Endodermal cell (in vitro differentiated cells): ENCODE results near the gene USP4. TPM values are rescaled to one million over a fixed set of nuclear protein-coding genes. Genes with fewer than 3 reads are reported as not detected.

Experiments
- DNase-seq: peaks from one replicate; pipeline ENCODE4 v3.0.0-alpha.2; 2017
- H3K27ac ChIP-seq: 2 replicates; pipeline ENCODE4 v1.5.1; 2013; ENCODE audit warnings: mild to moderate bottlenecking, low read depth, low read length, moderate library complexity
- H3K27me3 ChIP-seq: 2 replicates; pipeline ENCODE4 v1.6.1; 2013; ENCODE audit warnings: mild to moderate bottlenecking, low read length, moderate library complexity; ENCODE audit not compliant: insufficient read depth, control insufficient read depth, poor library complexity, severe bottlenecking
- H3K36me3 ChIP-seq: 2 replicates; pipeline ENCODE4 v1.7.0; 2013; ENCODE audit warnings: mild to moderate bottlenecking, low read length, moderate library complexity; ENCODE audit not compliant: control insufficient read depth, insufficient read depth
- H3K4me1 ChIP-seq: one replicate; pipeline ENCODE4 v1.7.0; 2013; ENCODE audit warnings: low read length; ENCODE audit not compliant: control insufficient read depth, insufficient read depth
- H3K4me3 ChIP-seq: 2 replicates; pipeline ENCODE4 v1.5.1; 2013; ENCODE audit warnings: mild to moderate bottlenecking, low read length, moderate library complexity
- H3K9ac ChIP-seq: 2 replicates; pipeline ENCODE4 v1.6.1; 2013; ENCODE audit warnings: mild to moderate bottlenecking, low read length, moderate library complexity; ENCODE audit not compliant: poor library complexity, severe bottlenecking; ENCODE audit errors: extremely low read depth
- H3K9me3 ChIP-seq: 2 replicates; pipeline ENCODE4 v1.6.1; 2013; ENCODE audit warnings: mild to moderate bottlenecking, low read length, moderate library complexity; ENCODE audit not compliant: control insufficient read depth
- H3K27ac Mint-ChIP-seq: 2 replicates; pipeline ENCODE4 v1.8.0; 2020; ENCODE audit warnings: mixed read lengths
- H3K27me3 Mint-ChIP-seq: 2 replicates; pipeline ENCODE4 v1.8.0; 2021; ENCODE audit warnings: mild to moderate bottlenecking, mixed read lengths; ENCODE audit not compliant: insufficient read depth
- H3K36me3 Mint-ChIP-seq: 2 replicates; pipeline ENCODE4 v1.8.0; 2020; ENCODE audit warnings: low read depth, mixed read lengths
- H3K4me1 Mint-ChIP-seq: 2 replicates; pipeline ENCODE4 v1.8.0; 2020; ENCODE audit warnings: mixed read lengths
- H3K4me3 Mint-ChIP-seq: 2 replicates; pipeline ENCODE4 v1.8.0; 2020; ENCODE audit warnings: mild to moderate bottlenecking, moderate library complexity, mixed read lengths
- H3K9me3 Mint-ChIP-seq: 2 replicates; pipeline ENCODE4 v1.8.0; 2020; ENCODE audit warnings: mild to moderate bottlenecking, mixed read lengths
- WGBS, 2 experiments: methylation state at CpG; one replicate each; pipeline versions ENCODE4 v1.1.5 to v1.1.7; 2013; ENCODE audit warnings: missing lambda C conversion rate in 2 of 2, mixed read lengths in 1 of 2; ENCODE audit not compliant: insufficient coverage in 1 of 2, insufficient read length in 1 of 2; 5-methylcytosine and 5-hydroxymethylcytosine counted together
- total RNA-seq, 2 donors: library from RNA; stranded (reverse); fragmentation: NEBNext Ultra II Directional in 1 of 2; extraction: Animal tissue kit (Norgen Biotek cat#: 25700) in 1 of 2; gene quantifications; 2 replicates in 1 of 2; 3 replicates in 1 of 2; pipeline ENCODE4 v1.2.1, GENCODE V29; 2021
- TF ChIP-seq, protein P1 (sequence below): fragments of 200-600 bp; sonication (generic); conservative IDR thresholded peaks from 2 replicates; pipeline ENCODE4 v1.5.0; 2021; ENCODE audit warnings: antibody characterized with exemption, mild to moderate bottlenecking

USP4 gene
- total RNA-seq, 2 donors from 2014 or later = 48.3 to 48.9 TPM

- TF ChIP-seq, protein P1, sequence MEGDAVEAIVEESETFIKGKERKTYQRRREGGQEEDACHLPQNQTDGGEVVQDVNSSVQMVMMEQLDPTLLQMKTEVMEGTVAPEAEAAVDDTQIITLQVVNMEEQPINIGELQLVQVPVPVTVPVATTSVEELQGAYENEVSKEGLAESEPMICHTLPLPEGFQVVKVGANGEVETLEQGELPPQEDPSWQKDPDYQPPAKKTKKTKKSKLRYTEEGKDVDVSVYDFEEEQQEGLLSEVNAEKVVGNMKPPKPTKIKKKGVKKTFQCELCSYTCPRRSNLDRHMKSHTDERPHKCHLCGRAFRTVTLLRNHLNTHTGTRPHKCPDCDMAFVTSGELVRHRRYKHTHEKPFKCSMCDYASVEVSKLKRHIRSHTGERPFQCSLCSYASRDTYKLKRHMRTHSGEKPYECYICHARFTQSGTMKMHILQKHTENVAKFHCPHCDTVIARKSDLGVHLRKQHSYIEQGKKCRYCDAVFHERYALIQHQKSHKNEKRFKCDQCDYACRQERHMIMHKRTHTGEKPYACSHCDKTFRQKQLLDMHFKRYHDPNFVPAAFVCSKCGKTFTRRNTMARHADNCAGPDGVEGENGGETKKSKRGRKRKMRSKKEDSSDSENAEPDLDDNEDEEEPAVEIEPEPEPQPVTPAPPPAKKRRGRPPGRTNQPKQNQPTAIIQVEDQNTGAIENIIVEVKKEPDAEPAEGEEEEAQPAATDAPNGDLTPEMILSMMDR = no peak
- H3K4me1 ChIP-seq = no peaks in the 10 kb centered on the region
- no peak overlapping the region for H3K9ac ChIP-seq
- no peak overlapping the region for H3K27ac Mint-ChIP-seq
- H3K36me3 ChIP-seq = peaks cover 62% of the 10 kb centered on the region
- DNase-seq = no peak
- H3K4me3 Mint-ChIP-seq = no peak overlapping the region
- H3K27me3 Mint-ChIP-seq = no peaks in the 10 kb centered on the region
- H3K4me1 Mint-ChIP-seq = no peaks in the 10 kb centered on the region
- no peak overlapping the region for H3K4me3 ChIP-seq
- peaks cover 71% of the 10 kb centered on the region for H3K36me3 Mint-ChIP-seq
- no peaks in the 10 kb centered on the region for H3K27me3 ChIP-seq
- no peaks in the 10 kb centered on the region for H3K9me3 ChIP-seq
- no peak overlapping the region for H3K27ac ChIP-seq
- no peaks in the 10 kb centered on the region for H3K9me3 Mint-ChIP-seq
- WGBS, 2 experiments = 98% methylated on average over 2 of the region's 3 CpGs; no CpG with 5 or more reads in 1 of the 2 experiments
Observed at GRCh38 chr3:49300595-49300994, 39.3 kb downstream of the USP4 start.

DNA sequence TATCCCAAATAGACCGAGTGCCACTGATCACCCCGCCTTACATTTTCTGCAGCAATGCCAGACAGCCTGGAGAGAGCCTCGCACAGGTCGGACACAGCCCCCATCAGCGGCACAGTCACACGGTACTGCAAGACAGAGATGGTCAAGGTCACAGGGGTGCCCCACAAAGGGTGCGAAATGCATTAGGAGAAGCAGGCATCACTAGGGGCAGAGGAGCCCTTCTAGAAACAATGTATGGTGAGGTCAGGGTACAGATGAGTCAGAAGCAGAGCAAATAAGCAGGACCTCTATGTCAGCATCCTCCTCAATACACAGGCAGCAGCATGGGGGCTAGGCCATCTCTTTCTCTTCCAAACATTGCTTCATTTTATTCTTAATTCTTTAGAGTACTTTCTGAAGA lies 41.3 kb downstream of the USP4 start:
- DNase-seq = no peak
- H3K4me1 ChIP-seq = no peaks in the 10 kb centered on the region
- Mint-ChIP-seq H3K36me3 (peaks cover 76% of the 10 kb centered on the region), H3K9me3 (no peaks in the 10 kb centered on the region), H3K4me1 (no peaks in the 10 kb centered on the region), H3K27ac (no peak overlapping the region), H3K4me3 (no peak overlapping the region), H3K27me3 (no peaks in the 10 kb centered on the region)
- WGBS, 2 experiments = 96 to 97% methylated on average over 5 to 7 of the region's 7 CpGs
- H3K27ac ChIP-seq = no peak overlapping the region
- no peak overlapping the region for H3K4me3 ChIP-seq
- H3K27me3 ChIP-seq = no peaks in the 10 kb centered on the region
- peaks cover 75% of the 10 kb centered on the region for H3K36me3 ChIP-seq
- H3K9me3 ChIP-seq = no peaks in the 10 kb centered on the region
- TF ChIP-seq, protein P1 = no peak
- no peak overlapping the region for H3K9ac ChIP-seq

GRCh38 chr3:49296781-49297411 lies 43.0 kb downstream of the USP4 start:
- Histone ChIP-seq H3K4me3 (no peak overlapping the region), H3K27me3 (no peaks in the 10 kb centered on the region), H3K36me3 (peaks cover 78% of the 10 kb centered on the region), H3K4me1 (no peaks in the 10 kb centered on the region), H3K9ac (no peak overlapping the region), H3K9me3 (no peaks in the 10 kb centered on the region), H3K27ac (no peak overlapping the region)
- Mint-ChIP-seq H3K9me3 (no peaks in the 10 kb centered on the region), H3K27me3 (no peaks in the 10 kb centered on the region), H3K4me1 (no peaks in the 10 kb centered on the region), H3K36me3 (peaks cover 80% of the 10 kb centered on the region), H3K4me3 (no peak overlapping the region), H3K27ac (no peak overlapping the region)
- TF ChIP-seq, protein P1 = no peak
- WGBS, 2 experiments = 92% methylated on average over 2 of the region's 2 CpGs; no CpG with 5 or more reads in 1 of the 2 experiments
- no peak for DNase-seq
